Gastroesophageal sphincter (tissue), 4 donors: ENCODE results near the gene SERPINF2. TPM values are rescaled to one million over a fixed set of nuclear protein-coding genes. Genes with fewer than 3 reads are reported as not detected.
A peak's percentile ranks its signal among the peaks of the same experiment; 100 is the strongest.

ENCODE experiments used
- ATAC-seq: fragments of 150-250 bp; one replicate; pipeline ENCODE4 v1.9.1; 2016; ENCODE audit warnings: mild to moderate bottlenecking, moderate library complexity
- H3K27ac ChIP-seq, 4 donors: fragments of 200-600 bp; sonication (generic) in 3 of 4; 1 replicate in 3 of 4; 2 replicates in 1 of 4; pipeline ENCODE4 v1.5.1; 2016 to 2019
- H3K27me3 ChIP-seq: fragments of 200-600 bp; sonication (generic); one replicate; pipeline ENCODE4 v1.5.1; 2019
- H3K36me3 ChIP-seq, 2 donors: fragments of 200-600 bp; sonication (generic); one replicate each; pipeline ENCODE4 v1.5.1; 2019; ENCODE audit warnings: control low read depth in 1 of 2
- H3K4me1 ChIP-seq, 3 donors: fragments of 200-600 bp; sonication (generic); 1 replicate in 2 of 3; 2 replicates in 1 of 3; pipeline ENCODE4 v1.5.1; 2016 to 2019; ENCODE audit warnings: control low read depth in 2 of 3
- H3K4me3 ChIP-seq, 2 donors: fragments of 200-600 bp; sonication (generic); one replicate each; pipeline ENCODE4 v1.5.1; 2019; ENCODE audit warnings: mild to moderate bottlenecking in 1 of 2, moderate library complexity in 1 of 2
- H3K9me3 ChIP-seq, 3 donors: fragments of 200-600 bp; sonication (generic); one replicate each; pipeline ENCODE4 v1.5.1; 2017 to 2019; ENCODE audit warnings: control low read depth in 2 of 3
- EP300 ChIP-seq: sonication (generic); formaldehyde crosslinking; IDR thresholded peaks from one replicate; pipeline ENCODE4 v1.6.1; 2017; ENCODE audit warnings: antibody characterized with exemption, mild to moderate bottlenecking
- POLR2A ChIP-seq, 2 donors: fragments of 450-650 bp; IDR thresholded peaks; one replicate each; pipeline ENCODE4 v1.6.1; 2017; ENCODE audit warnings: antibody characterized with exemption in 2 of 2, mild to moderate bottlenecking in 2 of 2, moderate library complexity in 1 of 2
- POLR2AphosphoS5 ChIP-seq: sonication (generic); formaldehyde crosslinking; IDR thresholded peaks from one replicate; pipeline ENCODE4 v1.6.1; 2017; ENCODE audit warnings: antibody characterized with exemption
- WGBS, 2 donors: methylation state at CpG; one replicate each; pipeline ENCODE4 v1.1.5; 2018; ENCODE audit warnings: low coverage in 1 of 2; 5-methylcytosine and 5-hydroxymethylcytosine counted together
- total RNA-seq, 4 donors: library from RNA; depleted of rRNA; stranded (reverse); fragments of >200 nt; gene quantifications; one replicate each; pipeline ENCODE4 v1.1.0, GENCODE V29; 2016
- TF ChIP-seq, protein P1 (sequence below), 4 experiments: fragments of 200-600 bp in 2 of 4; fragments of 450-650 bp in 2 of 4; sonication (generic) in 1 of 4; IDR thresholded peaks; one replicate each; pipeline ENCODE4 v1.5.1; 2017 to 2019; ENCODE audit warnings: antibody characterized with exemption in 4 of 4, mild to moderate bottlenecking in 2 of 4, moderate library complexity in 2 of 4

SERPINF2 gene
- total RNA-seq, 4 donors from 2014 or later, result 2.0 to 7.6 (median 5.1) TPM

DNA sequence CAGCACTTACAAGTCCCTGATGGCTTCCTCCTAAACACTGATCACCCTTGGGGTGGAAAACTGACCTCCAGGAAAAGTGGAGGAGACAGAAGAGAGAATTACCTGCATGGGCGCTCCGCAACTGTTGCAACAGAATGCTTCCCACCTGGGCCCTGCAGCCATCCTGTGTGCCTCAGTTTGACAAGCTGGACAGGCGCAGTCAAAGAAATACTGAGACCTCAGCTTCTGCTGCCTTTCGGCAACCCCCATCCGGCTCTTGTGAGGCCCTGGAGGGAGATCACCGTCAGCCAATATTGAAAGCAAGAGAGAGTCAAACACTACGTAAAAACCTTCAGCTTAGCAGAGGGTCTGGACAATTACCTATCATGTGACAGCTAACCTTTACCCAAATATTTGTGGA, 44.0 kb downstream of the SERPINF2 start:
- H3K4me1 ChIP-seq, result peaks cover 0 to 46% (median 17%) of the 10 kb centered on the region in 3 donors
- H3K9me3 ChIP-seq, result no peaks in the 10 kb centered on the region
- H3K27ac ChIP-seq, result peak overlapping the region; percentile 16 to 89 (median 74)
- no peak for ATAC-seq
- TF ChIP-seq POLR2A (IDR thresholded peaks at IDR 0.05) (no peak), EP300 (no peak), POLR2AphosphoS5 (no peak)
- TF ChIP-seq, protein P1, sequence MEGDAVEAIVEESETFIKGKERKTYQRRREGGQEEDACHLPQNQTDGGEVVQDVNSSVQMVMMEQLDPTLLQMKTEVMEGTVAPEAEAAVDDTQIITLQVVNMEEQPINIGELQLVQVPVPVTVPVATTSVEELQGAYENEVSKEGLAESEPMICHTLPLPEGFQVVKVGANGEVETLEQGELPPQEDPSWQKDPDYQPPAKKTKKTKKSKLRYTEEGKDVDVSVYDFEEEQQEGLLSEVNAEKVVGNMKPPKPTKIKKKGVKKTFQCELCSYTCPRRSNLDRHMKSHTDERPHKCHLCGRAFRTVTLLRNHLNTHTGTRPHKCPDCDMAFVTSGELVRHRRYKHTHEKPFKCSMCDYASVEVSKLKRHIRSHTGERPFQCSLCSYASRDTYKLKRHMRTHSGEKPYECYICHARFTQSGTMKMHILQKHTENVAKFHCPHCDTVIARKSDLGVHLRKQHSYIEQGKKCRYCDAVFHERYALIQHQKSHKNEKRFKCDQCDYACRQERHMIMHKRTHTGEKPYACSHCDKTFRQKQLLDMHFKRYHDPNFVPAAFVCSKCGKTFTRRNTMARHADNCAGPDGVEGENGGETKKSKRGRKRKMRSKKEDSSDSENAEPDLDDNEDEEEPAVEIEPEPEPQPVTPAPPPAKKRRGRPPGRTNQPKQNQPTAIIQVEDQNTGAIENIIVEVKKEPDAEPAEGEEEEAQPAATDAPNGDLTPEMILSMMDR (IDR thresholded peaks at IDR 0.05), result no peak
- no peaks in the 10 kb centered on the region for H3K27me3 ChIP-seq
- WGBS, 2 donors, result 60 to 74% methylated on average over 2 to 6 of the region's 7 CpGs
- H3K36me3 ChIP-seq, result peaks cover 0 to 28% of the 10 kb centered on the region in 2 donors
- no peak overlapping the region for H3K4me3 ChIP-seq

DNA sequence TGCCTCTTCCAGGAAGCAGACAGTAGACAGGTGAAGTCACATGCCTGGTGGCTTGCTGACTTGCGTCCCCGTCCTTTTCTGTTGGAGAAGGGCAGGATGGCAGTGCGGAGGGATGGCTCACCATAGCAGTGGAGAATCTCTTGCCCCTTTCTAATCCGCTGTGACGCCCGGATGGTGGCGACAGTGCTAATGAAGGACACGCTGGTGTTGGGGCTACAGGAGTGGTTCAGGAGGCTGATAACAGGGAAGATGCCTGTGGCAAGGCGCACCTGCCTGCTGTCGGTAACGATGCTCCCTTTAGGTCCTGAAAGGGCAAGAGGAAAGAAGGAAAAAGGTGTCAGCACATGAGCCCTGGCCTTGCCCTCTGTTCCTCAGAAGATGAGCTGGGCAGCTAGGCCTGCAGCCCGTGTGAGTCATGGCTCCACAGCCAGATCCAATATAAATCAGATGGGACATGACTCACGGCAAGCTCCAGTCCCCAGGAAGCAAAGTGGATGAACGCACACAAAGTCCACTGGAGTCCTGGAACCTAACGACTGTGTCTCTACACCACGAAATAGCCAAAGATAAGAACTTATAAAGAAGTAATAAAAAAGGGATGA, 44.7 kb downstream of the SERPINF2 start:
- H3K9me3 ChIP-seq, result no peaks in the 10 kb centered on the region

DNA sequence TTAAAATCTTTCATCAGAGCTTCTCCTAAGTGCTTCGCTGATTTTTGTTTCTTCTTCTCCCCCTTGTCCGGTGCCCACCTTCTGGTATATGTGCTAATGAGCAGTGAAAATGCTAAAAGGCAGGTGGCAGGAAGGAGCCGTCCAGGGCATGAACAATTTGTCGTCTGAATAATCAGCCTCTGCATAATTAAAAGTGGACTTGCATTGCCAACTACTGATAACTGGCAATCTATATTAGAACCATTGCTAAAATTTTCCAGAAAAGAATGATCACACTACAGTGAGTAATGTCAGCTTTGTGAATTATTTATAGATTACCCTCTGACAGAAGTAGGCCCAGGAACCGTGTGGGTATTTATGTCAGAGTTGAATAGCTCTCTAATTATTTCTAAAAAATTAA, 47.3 kb downstream of the SERPINF2 start:
- H3K27ac ChIP-seq, result no peak overlapping the region
- 49 to 50% methylated on average over 3 to 5 of the region's 5 CpGs for WGBS, 2 donors
- TF ChIP-seq, protein P1 (IDR thresholded peaks at IDR 0.05), result no peak
- no peak for TF ChIP-seq EP300
- no peak for TF ChIP-seq POLR2A (IDR thresholded peaks at IDR 0.05)
- no peak for TF ChIP-seq POLR2AphosphoS5
- H3K27me3 ChIP-seq, result no peaks in the 10 kb centered on the region
- H3K4me3 ChIP-seq, result no peak overlapping the region
- no peak for ATAC-seq
- H3K4me1 ChIP-seq, result peaks cover 0 to 18% (median 4%) of the 10 kb centered on the region in 3 donors
- peaks cover 0 to 23% of the 10 kb centered on the region in 2 donors for H3K36me3 ChIP-seq
- no peaks in the 10 kb centered on the region for H3K9me3 ChIP-seq

More for the DNA sequence above, 44.7 kb downstream of the SERPINF2 start:
- Histone ChIP-seq H3K4me3 (no peak overlapping the region), H3K27ac (peak overlapping the region; percentile 16 to 89 (median 74)), H3K27me3 (no peaks in the 10 kb centered on the region), H3K4me1 (peaks cover 0 to 39% (median 12%) of the 10 kb centered on the region in 3 donors), H3K36me3 (peaks cover 0 to 28% of the 10 kb centered on the region in 2 donors)
- peak; percentile 61 for ATAC-seq
- TF ChIP-seq EP300 (no peak), POLR2AphosphoS5 (peak; percentile 79)
- 21 to 81% methylated on average over 4 to 8 of the region's 16 CpGs for WGBS, 2 donors

DNA sequence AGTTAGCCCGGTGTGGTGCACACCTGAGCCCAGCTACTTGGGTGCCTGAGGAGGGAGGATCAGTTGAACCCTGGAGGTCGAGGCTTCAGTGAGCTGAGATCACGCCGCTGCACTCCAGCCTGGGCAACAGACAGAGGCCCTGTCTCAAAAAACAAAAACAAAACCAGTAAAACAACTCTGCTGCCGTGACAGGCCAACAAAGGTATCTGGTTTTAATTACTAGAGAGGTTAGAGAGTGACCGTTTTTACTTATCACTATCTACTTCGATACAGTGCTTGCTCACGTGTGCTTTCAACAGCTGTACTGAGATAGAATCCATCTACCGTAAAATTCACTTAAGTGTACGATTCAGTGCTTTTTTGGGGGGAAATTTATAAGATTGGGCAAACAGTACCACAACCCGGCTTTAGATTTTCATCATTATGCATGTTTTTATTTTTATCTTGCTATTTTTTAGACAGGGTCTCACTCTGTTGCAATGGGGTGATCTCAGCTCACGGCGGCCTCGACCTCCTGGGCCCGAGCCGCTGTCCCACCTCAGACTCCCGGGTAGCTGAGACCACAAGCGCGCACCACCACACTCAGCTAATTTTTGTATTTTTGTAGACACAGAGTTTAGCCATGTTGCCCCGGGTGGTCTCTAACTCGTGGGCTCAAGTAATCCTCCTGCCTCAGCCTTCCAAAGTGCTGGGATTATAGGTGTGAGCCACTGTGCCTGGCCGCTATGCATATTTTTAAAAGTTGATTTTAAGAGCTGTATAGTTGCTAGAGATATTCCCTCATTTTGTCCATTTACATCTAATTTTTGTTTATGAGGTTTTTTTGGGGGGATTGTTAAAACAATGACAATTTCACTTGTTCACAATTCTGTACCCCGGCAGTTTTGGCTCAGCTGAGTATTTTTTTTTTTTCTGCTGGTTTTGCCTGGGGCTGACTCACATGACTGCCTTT, 50.1 kb downstream of the SERPINF2 start:
- H3K27ac ChIP-seq, result no peak overlapping the region
- no peak for ATAC-seq
- H3K27me3 ChIP-seq, result no peaks in the 10 kb centered on the region
- H3K4me3 ChIP-seq, result no peak overlapping the region
- H3K9me3 ChIP-seq, result no peaks in the 10 kb centered on the region
- WGBS, 2 donors, result 78 to 83% methylated on average over 13 to 22 of the region's 23 CpGs
- H3K4me1 ChIP-seq, result peaks cover 0 to 23% (median 7%) of the 10 kb centered on the region in 3 donors
- H3K36me3 ChIP-seq, result peaks cover 0 to 12% of the 10 kb centered on the region in 2 donors
- TF ChIP-seq EP300 (no peak), POLR2A (IDR thresholded peaks at IDR 0.05) (no peak), POLR2AphosphoS5 (no peak)
- TF ChIP-seq, protein P1 (IDR thresholded peaks at IDR 0.05), result no peak

DNA sequence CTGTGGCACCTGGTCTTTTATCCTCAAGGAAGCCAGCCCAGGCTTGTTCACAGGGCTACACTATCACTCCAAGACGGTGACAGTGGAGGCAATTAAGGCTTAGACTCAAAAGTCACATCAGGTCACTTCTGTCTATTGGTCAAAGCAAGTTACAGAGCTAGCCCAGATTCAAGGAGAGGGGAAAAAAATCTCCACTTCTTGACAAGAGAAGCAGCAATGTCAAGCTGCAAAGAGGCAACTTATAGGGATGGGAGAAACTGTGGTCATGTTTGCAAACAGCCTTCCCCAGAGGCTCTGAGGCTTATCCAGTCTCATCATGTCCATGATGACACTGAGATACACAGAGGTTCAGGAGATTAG, 50.8 kb downstream of the SERPINF2 start:
- H3K4me1 ChIP-seq, result peaks cover 0 to 22% (median 7%) of the 10 kb centered on the region in 3 donors
- H3K9me3 ChIP-seq, result no peaks in the 10 kb centered on the region
- WGBS, 2 donors, result 64 to 83% methylated on average over 1 of the region's 1 CpG
- no peak overlapping the region for H3K27ac ChIP-seq
- H3K27me3 ChIP-seq, result no peaks in the 10 kb centered on the region
- ATAC-seq, result no peak
- no peak overlapping the region for H3K4me3 ChIP-seq
- H3K36me3 ChIP-seq, result peaks cover 0 to 12% of the 10 kb centered on the region in 2 donors
- TF ChIP-seq EP300 (no peak), POLR2AphosphoS5 (no peak)
- TF ChIP-seq, protein P1 (IDR thresholded peaks at IDR 0.05), result no peak
